Measurements from ENCODE around the gene RDM1. TPM values are rescaled to one million over a fixed set of nuclear protein-coding genes. Genes with fewer than 3 reads are reported as not detected.

Gene RDM1
- total and polyA plus RNA-seq, 2 of the 4 experiments (the other 2 are of a cell fraction), result 0.18 TPM; not detected in 1

DNA sequence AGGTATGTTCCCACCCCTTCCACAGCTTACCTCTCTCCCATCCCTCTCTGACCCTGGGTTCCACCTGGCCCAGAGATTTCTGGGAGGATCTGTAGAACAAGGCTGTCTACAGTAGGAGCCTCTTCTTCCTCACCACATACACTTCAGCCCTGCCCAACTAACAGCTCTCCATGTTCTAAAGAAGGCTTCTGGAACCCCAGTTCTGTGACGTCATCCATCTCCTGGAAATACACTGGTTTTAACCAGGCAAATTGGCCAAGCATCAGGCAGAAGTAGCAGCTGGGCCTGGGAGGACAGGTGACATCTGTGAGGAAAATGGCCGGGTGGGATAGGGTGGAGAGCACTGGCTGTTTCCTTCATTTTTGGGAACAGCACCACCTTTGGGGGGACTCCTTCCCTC, 13.0 kb upstream of the RDM1 start, which contains the start of gene LYZL6:
Gene LYZL6 (minus strand): TSS at position 177 of the 400 bp plus-strand sequence. CDS start 4,357 bp downstream, outside the sequence.
- ATAC-seq (ENCODE audit: low read depth) (no peak), DNase-seq (no peak)
- TF ChIP-seq, protein P1, sequence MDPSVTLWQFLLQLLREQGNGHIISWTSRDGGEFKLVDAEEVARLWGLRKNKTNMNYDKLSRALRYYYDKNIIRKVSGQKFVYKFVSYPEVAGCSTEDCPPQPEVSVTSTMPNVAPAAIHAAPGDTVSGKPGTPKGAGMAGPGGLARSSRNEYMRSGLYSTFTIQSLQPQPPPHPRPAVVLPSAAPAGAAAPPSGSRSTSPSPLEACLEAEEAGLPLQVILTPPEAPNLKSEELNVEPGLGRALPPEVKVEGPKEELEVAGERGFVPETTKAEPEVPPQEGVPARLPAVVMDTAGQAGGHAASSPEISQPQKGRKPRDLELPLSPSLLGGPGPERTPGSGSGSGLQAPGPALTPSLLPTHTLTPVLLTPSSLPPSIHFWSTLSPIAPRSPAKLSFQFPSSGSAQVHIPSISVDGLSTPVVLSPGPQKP (IDR thresholded peaks at IDR 0.05; ENCODE audit: borderline replicate concordance, low read depth, low read length), result no peak
- no peak for TF ChIP-seq FOS (IDR thresholded peaks at IDR 0.05; ENCODE audit: low read depth, low read length)
- TF ChIP-seq RFX5 (IDR thresholded peaks at IDR 0.05; ENCODE audit: low read depth, low read length), result no peak
- no peak for TF ChIP-seq RCOR1 (IDR thresholded peaks at IDR 0.05; ENCODE audit: insufficient replicate concordance, low read length)
- no peak for TF ChIP-seq MAFK (IDR thresholded peaks at IDR 0.05; ENCODE audit: low read depth, low read length)
- no peak for TF ChIP-seq CHD1 (IDR thresholded peaks at IDR 0.05; ENCODE audit: low read depth, low read length)
- no peak for TF ChIP-seq NFE2L2 (IDR thresholded peaks at IDR 0.05; ENCODE audit: low read depth, low read length)
- no CpG with 5 or more reads among the region's 2 CpGs for WGBS, 2 experiments (ENCODE audit: extremely low coverage in 2 of 2, insufficient read length in 1 of 2)
- H3K23ac ChIP-seq (ENCODE audit: low read depth, low read length), result no peak within 1 kb of the TSS
- H3K36me3 ChIP-seq (ENCODE audit: control insufficient read depth, insufficient read depth, low read length), result no peaks in the 10 kb centered on the region
- CTCF ChIA-PET, result no interaction called here
- no peak within 1 kb of the TSS for H3K4me3 ChIP-seq (ENCODE audit: insufficient read depth, low read depth, low read length)
- H3K56ac ChIP-seq (ENCODE audit: extremely low read depth, insufficient read depth, low read length), result no peak within 1 kb of the TSS
- no peaks in the 10 kb centered on the region for H3K9me3 ChIP-seq (ENCODE audit: control insufficient read depth, insufficient read depth, low read length)
- no peak within 1 kb of the TSS for H3K4ac ChIP-seq (ENCODE audit: low read depth, low read length)
- no peak within 1 kb of the TSS for H2BK5ac ChIP-seq (ENCODE audit: low read depth, low read length, poor library complexity, severe bottlenecking)
- no peak within 1 kb of the TSS for H4K8ac ChIP-seq (ENCODE audit: low read depth in 2 of 2, low read length in 2 of 2)
- no peaks in the 10 kb centered on the region; the same call in none of the 2 replicates for H3K27me3 ChIP-seq (ENCODE audit: control insufficient read depth, insufficient read depth, low read length)
- H2BK20ac ChIP-seq (ENCODE audit: low read depth, low read length), result no peak within 1 kb of the TSS
- no peaks in the 10 kb centered on the region for H3K9me1 ChIP-seq (ENCODE audit: insufficient read depth, low read length)
- H4K91ac ChIP-seq (ENCODE audit: insufficient read depth, low read depth, low read length), result no peak within 1 kb of the TSS
- POLR2A ChIA-PET (ENCODE audit: unreplicated experiment), result interaction anchor here (0.6 kb wide), 1 partner anchor 162 kb away, joined by 6 read pairs; no protein-coding TSS in a partner anchor
- H4K20me1 ChIP-seq (ENCODE audit: insufficient read depth, low read length), result no peaks in the 10 kb centered on the region
- H2BK120ac ChIP-seq (ENCODE audit: low read depth, low read length), result no peak within 1 kb of the TSS
- no peak within 1 kb of the TSS for H2AK9ac ChIP-seq (replicated peaks; ENCODE audit: low read depth, low read length, poor library complexity)
- intact Hi-C loops (cut with micrococcal nuclease) (no loop called here), dilution Hi-C loops (cut with HindIII; ENCODE audit: low sequenced_read_pairs, unreplicated experiment) (no loop called here), in situ Hi-C loops (cut with MboI; ENCODE audit: low sequenced_read_pairs) (no loop called here)
- no peak within 1 kb of the TSS for H3K9ac ChIP-seq (ENCODE audit: low read depth, low read length)
- H3K18ac ChIP-seq (ENCODE audit: low read depth, low read length), result no peak within 1 kb of the TSS
- H2AK5ac ChIP-seq (ENCODE audit: low read depth, low read length), result no peak within 1 kb of the TSS
- H2BK15ac ChIP-seq (ENCODE audit: low read depth, low read length), result no peak within 1 kb of the TSS
- H3K79me1 ChIP-seq (ENCODE audit: low read depth in 1 of 2, low read length in 2 of 2), result no peaks in the 10 kb centered on the region
- H3K14ac ChIP-seq (replicated peaks; ENCODE audit: low read depth, low read length), result no peak within 1 kb of the TSS
- H3K4me2 ChIP-seq (ENCODE audit: low read depth, low read length), result no peak within 1 kb of the TSS
- H4K5ac ChIP-seq (ENCODE audit: low read depth, low read length), result no peak within 1 kb of the TSS
- BruUV-seq (replicated peaks), result no TSS peak
- no peaks in the 10 kb centered on the region for H3K4me1 ChIP-seq (ENCODE audit: control insufficient read depth, insufficient read depth, low read length)
- H2AFZ ChIP-seq (replicated peaks; ENCODE audit: low read length, poor library complexity), result no peak within 1 kb of the TSS
- no peak within 1 kb of the TSS for H3K27ac ChIP-seq (ENCODE audit: insufficient read depth, low read length)
